Renal cortical epithelial cell (primary cell): ENCODE results near the gene DHX32. TPM values are rescaled to one million over a fixed set of nuclear protein-coding genes. Genes with fewer than 3 reads are reported as not detected.
A peak's percentile ranks its signal among the peaks of the same experiment; 100 is the strongest.
"Not testable (repeated sequence)": the region's sequence is repeated elsewhere in the genome, so short reads cannot be mapped to it uniquely, and the experiment has no call there.

Experiments
- DNase-seq: peaks from one replicate; pipeline ENCODE4 v3.0.0-alpha.2; 2011; ENCODE audit warnings: low read depth
- total RNA-seq: library from RNA; depleted of rRNA; stranded (reverse); fragments of >200 nt; gene quantifications from 2 replicates; pipeline ENCODE4 v1.2.3, GENCODE V29; 2014

DHX32 gene, protein sequence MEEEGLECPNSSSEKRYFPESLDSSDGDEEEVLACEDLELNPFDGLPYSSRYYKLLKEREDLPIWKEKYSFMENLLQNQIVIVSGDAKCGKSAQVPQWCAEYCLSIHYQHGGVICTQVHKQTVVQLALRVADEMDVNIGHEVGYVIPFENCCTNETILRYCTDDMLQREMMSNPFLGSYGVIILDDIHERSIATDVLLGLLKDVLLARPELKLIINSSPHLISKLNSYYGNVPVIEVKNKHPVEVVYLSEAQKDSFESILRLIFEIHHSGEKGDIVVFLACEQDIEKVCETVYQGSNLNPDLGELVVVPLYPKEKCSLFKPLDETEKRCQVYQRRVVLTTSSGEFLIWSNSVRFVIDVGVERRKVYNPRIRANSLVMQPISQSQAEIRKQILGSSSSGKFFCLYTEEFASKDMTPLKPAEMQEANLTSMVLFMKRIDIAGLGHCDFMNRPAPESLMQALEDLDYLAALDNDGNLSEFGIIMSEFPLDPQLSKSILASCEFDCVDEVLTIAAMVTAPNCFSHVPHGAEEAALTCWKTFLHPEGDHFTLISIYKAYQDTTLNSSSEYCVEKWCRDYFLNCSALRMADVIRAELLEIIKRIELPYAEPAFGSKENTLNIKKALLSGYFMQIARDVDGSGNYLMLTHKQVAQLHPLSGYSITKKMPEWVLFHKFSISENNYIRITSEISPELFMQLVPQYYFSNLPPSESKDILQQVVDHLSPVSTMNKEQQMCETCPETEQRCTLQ
- total RNA-seq = 66.1 and 68.1 TPM in 2 replicates

DNA sequence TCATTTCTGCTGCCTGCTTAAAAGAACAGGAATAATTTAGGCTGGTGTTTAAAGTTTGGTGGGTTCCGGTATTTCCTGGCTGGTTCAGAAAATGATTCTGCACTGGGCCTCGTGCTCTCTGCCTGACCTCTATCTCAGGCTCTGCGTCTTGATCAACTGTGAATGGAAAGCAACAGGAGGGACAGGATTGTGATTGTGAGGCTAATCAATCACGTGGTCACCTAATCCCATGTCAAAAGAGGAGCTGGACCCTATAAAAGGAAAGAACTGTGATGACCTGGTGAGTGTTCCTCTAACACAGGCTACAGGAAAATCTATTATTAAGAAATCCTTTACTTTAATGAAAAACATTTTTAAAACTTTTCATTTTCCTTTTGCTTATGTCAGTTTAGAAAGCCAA lies at the start of gene DHX32:
DHX32 (minus strand) TSS at position 101 of the 400 bp plus-strand sequence. CDS start 468 bp downstream, outside the sequence.
- no peak for DNase-seq

DNA sequence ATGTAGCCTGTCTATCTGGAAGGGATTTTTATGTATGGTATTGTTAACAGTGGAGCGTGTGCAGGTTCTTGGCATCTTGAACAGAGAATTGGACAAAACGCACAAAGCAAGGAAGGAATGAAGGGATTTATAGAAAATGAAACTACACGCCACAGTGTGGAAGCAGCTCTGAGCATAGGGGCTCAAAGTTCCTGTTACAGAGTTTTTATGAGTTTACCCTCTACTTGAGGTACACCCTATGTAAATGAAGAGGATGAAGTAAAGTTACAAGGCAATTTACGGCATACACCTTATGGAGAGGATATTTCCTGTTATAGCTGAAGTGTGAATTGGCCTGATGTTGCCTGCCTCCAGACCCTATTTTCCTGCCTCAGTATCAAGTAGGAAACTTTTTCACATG lies 48.5 kb upstream of the DHX32 start:
- no peak for DNase-seq

DNA sequence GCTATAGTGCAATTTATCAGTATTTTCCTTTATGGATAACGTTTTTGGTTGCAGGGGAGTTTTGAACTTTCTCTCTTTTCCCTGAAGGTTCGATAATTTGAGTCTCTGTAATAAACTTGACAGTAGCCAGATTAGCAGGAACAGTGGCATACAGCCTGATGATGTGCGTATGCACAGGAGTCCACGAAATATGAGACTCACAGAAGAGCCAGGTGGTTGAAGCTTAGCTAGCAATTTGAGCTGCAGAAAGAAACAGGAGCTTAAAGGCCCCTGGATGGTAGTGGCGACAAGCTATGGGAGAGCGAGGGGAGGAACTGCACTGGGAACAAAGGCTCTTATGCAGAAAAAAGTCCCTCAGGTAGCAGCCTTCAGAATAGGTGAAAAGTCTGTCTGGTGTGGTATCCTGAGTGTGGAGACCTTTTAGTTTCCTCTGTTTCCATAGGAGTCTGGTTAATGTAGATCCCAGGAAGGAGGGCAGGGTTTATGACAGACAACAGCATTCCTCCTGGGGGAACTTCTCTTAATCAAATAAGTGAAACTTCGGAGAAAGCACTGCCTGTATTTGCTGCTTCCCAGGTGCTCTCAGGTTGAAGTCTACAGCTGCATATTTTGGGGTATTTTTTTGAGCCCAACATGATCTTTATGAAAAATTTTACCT lies 48.0 kb upstream of the DHX32 start:
- DNase-seq = no peak

DNA sequence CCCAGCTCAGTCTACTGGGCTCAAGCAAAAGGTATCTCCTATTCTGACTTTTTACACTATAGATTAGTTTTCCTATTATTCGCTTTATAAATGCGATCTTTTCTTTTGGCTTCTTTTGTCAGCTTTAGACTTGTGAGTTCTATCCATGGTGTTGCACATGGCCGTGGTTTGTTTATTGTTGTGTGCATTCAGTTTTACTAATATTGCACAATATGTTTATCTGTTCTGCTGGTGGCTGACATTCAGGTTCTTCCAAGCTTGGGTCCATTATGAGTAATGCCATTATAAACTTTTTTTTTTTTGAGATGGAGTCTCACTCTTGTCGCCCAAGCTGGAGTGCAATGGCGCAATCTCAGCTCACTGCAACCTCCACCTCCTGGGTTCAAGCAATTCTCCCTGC lies 46.2 kb upstream of the DHX32 start:
- DNase-seq = not testable (repeated sequence)

DNA sequence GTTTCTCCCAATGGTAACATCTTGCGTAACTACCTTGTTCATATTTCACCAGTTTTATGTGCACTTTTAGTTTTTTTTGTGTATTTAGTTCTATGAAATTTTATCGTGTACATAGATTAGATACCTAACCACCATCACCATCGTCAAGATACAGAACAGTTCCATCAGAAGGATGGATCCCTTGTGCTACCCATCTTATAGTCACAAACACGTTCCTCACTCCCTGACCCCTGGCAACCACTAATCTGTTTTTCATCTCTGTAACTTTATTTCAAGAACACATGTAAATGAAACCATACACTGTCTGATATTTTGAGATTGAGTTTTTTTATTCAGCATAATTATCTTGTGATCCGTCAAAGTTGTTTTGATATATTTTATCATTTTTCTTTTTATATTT lies 45.2 kb upstream of the DHX32 start:
- DNase-seq = no peak

DNA sequence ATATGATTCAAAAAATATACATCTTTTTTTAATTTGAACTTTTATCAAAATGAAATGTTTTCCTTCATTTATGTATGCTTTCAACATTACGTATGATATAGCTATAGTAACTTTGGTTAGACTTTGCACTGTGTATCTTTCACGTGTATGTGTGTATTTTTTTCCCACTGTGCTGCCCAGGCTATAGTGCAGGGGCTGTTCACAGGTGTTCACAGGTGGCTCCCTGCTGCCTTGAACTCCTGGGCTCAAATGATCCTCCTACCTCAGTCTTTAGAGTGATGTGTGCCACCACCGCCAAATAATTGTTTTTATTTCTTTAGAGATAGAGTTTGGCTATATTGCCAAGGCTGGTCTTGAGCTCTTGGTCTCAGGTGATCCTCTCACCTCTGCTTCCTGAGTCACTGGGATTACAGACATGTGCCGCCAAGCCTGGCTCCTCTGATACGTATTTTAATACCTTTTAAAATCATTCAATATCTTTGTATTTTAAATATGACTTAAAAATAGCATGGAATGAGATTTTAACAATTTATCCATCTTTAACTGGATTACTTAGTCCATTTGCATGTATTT lies 44.3 kb upstream of the DHX32 start:
- no peak for DNase-seq

DNA sequence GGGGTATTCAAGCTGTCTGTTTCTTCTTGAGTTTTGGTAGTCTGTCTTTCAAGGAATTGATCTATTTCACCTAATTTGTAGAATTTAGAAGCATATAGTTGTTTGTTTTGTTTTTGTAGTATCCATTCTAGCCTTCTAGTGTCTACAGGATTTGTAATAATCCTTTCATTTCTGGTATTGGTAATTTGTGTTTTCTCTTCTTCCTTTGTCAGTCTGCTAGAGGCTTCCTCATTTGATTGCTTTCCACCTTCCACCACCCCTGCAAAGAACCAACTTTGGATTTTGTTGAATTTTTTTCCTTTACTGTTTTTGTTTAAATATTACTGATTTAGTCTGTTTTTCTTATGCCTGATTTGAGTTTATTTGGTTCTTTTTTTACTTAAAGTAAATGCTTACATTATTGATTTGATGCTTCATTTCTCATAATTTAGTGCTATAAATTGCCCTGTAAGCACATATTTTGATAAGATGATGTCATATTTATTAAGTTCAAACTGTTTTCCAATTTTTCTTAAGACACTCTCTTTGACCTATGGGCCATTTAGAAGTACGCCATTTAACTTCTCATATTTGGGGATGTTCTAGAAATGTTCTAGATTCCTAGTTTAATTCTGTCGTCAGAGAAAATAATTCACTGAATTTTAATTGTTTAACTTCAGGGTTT lies 40.7 kb upstream of the DHX32 start:
- DNase-seq = not testable (repeated sequence)

DNA sequence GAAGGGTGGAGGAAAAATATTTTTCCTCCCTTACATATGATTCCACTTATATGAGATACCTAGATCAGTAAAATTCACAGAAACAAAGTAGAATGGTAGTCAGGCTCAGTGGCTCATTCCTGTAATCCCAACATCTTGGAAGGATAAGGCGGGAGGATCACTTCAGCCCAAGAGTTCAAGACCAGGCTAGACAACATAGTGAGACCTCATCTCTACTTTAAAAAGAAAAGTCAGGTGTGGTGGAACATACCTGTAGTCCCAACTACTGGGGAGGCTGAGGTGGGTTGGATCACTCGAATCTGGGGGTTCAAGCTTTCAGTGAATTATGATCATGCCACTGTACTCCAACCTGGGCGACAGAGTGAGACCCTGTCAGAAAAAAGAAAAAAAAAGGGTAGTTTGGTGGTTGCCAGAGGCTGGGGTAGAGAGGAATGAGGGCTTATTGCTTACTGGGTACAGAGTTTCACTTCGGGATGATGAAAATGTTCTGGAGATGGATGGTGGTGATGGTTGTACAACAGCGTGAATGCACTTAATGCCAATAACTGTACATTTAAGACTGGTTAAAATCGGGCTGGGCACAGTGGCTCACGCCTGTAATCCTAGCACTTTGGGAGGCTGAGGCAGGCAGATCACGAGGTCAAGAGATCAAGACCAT lies 36.7 kb upstream of the DHX32 start:
- DNase-seq = not testable (repeated sequence)

DNA sequence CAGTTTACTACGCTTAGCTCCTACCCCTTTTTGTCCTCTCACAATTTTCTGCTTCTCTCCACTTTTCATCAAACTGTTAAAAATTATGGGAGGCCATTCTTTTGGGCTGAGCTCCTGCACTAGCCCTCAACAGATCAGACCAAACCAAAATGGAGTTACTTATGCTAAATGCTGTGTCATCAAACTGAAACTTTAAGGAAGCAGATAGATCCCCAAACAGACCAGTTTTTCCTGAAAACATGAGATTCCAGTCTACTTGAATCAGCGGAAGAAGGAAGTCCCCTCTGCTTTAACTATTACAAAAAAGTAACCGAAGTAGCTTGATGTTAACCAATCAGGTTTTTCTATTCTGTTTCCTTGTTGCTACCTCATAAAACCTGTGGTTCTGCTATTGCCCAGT lies 35.9 kb upstream of the DHX32 start:
- DNase-seq = no peak

DNA sequence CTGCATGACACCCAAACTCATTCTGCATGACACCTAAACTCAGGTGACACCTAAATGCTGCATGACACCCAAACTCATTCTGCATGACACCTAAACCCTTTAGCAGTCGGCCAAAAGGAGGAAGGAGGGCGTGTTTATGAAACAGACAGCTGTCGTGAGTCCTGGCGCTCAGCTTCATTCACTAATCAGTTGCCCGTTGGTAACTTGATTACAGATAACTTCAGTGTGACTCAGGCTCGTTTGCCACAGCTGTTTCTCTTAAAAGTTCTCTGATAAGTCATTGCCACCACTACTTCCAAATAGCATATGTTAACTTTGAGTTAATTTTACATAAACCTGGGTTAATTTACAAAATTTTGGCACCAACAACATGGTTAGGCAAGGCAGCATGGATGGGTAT lies 32.2 kb upstream of the DHX32 start:
- DNase-seq = not testable (repeated sequence)

DNA sequence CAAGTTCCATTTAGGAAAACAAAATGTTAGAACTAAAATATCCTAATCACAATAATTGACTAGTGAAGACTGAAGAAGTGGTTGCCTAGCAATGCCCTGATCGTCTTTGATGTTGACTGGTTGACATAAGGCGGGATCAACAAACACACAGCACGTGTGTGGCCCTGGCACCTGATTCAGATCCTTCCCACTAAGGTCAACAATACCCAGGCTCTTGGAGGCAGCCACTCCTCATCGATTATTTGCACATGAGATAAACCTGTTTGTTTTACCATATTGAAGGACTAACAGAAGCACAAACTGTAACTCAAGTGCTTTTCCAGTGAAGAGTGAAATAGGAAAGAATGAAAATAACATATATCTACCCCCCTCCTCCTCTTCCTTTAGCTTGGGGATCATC lies 30.9 kb upstream of the DHX32 start:
- DNase-seq = no peak

DNA sequence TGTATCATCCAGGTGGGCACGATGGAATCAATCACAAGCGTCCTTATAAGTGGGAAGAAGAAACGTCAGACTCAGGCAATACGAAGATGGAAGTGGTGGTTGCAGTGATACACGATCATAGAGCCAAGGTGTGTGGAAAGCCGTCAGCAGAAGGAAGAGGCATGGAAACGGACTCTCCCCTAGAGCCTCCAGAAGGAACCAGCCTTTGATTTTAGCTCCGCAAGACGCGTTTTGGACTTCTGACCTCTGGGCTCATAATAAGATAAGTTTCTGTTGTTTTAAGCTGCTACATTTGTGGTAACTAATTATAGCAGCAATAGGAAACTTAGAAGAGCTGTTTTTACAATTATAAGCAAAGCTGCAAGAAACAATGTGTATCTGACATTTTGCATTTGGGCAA lies 30.1 kb upstream of the DHX32 start:
- DNase-seq = no peak

DNA sequence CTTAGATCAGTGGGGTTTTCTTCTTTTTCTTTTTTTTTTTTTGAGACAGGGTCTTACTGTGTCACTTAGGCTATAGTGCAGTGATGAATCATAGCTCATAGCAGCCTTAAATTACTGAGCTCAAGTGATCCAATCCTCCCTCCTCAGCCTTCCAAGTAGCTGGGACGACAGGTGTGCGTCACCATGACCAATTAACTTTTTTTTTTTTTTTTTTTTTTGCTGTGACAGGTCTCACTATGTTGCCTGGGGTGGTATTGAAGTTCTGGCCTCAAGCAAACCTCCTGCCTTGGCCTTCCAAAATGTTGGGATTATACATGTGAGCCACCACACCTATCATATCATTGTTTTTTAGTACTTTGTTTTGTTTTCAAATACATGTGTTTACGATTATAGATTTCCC lies 28.4 kb upstream of the DHX32 start:
- not testable (repeated sequence) for DNase-seq

DNA sequence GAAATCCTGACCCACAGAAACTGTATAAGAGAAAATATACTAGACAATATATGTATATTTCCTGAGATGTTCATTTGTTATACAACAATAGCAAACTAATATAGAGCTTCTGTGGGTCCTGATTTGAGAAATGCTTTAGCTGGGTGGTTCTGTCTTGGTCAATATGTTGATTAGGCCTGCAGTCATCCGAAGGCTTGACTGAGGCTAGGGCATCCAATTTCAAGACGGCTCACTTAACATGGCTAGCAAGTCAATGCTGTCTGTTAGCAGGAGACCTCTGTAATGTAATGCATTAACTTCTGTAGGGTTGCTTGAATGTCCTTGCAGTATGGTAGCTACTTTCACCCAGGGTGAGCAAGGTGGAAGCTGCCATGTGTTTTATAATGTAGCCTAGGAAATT lies 27.7 kb upstream of the DHX32 start:
- not testable (repeated sequence) for DNase-seq

DNA sequence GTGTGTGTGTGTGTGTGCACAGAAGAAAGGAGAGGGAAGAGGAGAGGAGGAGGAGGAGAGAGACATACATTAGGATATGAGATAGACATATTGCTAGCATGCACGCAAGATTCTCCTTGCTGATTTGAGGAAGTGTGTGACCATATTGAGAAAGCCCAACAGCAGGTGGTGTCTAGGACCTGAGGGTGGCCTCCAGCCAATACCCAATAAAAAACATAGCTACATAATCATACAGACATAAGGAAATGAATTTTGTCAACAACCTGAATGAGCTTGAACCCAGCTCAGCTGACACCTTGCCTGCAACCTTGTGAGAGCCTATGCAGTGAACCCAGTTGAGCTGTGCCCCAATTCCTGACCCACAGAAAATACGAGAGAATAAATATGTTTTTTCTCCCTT lies 26.5 kb upstream of the DHX32 start:
- DNase-seq = not testable (repeated sequence)

DNA sequence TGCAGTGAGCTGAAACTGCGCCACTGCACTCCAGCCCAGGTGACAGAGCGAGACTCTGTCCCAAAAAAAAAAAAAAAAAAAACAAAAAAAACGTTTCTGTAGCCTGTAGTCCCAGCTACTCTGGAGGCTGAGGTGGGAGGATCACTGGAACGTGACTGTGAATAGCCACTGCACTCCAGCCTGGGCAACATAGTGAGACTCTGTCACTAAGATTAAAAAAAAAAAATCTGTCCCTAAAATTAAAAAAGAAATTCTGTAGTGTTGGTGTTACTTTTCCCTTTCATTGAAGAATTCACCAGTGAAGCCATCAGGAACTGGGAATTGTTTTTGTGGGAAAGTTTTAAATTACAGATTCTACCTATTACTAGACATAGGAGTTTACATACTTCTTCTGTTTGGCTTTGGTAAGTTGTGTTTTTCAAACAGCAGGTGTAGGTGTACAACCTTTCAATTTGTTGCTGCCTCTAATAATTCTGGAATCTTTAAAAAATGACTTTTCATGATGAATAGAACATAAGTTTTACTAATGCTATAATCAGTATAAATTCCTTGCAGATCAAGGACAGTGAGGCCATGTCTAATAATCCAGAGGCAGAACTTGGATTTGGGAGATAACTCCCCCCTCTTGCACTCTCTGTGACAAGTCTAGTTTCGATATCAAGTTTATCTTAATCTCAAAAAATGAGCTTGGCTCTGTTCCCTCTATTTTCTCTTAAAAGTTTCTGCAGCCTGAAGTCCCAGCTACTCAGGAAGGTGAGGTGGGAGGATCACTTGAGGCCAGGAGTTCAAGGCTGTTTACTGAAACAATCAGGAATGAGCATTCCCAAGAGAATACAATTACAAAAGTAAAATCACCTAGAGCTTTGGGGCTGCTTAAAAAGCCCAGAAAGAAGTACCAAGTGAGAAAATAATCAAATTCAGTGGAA lies 24.2 kb upstream of the DHX32 start:
- not testable (repeated sequence) for DNase-seq

DNA sequence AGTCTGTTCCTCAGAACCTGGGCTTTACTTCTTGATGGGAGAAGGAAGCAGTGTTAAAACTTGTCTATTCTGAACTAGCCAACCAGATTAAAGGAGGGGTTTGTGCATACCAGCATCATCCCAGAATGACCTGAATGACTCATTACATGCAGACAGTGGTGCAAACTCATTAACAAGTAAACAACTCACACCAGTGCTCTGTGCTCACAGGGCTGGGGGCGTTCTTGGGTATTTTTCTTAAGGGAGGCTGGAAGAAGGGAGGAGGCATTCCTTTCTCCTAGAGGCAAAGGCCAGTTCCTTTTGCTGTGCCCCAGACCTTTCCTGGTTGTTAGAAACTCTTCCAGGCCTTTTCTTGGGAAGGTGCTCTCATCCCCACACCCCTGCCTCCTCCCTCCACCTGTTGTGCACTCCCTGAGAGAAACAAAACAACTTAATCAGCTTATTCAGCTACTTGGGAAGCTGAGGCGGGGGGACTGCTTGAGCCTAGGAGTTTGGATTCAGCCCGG lies 22.1 kb upstream of the DHX32 start:
- DNase-seq = peak; percentile 77

DNA sequence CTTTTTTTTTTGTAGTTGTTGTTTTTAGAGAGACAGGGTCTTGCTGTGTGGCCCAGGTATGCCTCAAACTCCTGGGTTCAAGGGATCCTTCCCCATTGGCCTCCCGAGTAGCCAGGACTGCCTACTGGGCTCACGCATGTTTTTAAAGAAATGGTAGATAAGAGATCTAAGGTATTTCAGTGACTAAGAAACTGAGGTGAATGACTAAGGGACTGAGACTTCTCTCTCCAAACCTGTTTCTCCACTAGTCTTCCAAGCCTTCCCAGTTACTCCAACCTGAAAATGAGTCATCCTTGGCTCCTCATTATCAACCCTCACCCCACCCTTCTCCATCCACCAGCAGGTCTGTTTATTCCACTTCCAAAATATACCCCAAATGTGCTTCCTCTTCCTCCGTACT lies 19.9 kb upstream of the DHX32 start:
- DNase-seq = peak; percentile 75

DNA sequence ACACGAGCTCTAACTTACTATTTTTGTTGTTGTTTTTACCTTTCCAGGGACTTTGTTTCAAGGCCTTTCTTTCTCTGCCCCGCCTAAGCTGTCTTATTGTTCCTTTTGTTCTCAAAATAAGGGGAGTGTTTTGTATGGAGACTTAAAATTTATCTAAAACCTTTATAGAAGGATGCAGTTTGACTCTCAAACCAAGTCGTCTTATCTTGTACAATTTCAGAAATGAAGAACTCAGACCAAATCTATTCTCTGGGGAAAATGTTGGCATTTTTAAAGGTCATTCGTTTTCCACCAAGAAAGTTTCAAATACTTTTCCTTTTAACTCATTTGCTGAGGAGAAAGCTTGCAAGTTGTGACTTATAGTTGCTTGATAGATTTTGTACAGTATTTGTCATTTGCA lies 16.2 kb upstream of the DHX32 start:
- not testable (repeated sequence) for DNase-seq
